ENCODE data around the gene MAP6.

MAP6 gene

GRCh38 chr11:75632450-75632849 lies 36.4 kb downstream of the MAP6 start:
- DNase-seq: no peak

DNA sequence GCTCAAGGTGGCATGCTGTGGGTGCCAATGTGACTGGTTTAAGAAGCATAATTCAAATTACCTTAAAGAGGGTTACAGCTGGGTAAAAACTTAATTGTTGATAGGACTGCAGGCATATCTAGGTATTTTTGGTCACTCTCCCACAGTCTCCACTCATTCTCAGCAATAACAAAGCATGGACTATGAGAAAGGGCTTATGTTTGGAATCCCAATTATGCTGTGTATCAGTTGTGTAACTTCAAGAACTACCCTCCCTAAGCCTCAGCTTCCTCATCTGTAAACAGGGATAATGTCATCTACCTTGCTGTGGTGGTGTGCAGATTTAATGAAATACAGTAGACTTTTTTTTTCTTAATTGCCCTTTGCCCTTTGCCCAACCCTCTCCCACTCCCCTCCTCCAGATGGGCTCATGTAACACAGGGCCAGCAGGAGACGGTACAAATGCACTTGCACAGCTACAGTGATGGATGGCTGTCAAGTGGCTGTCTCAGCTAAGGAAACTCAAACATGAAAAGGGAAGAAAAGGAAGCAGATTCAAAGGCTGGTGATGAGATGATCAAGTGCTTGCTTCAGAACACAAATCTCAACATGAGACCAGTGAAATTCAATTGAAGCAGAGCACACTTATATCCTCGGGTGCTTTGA lies 37.6 kb downstream of the MAP6 start:
- no peak for DNase-seq

DNA sequence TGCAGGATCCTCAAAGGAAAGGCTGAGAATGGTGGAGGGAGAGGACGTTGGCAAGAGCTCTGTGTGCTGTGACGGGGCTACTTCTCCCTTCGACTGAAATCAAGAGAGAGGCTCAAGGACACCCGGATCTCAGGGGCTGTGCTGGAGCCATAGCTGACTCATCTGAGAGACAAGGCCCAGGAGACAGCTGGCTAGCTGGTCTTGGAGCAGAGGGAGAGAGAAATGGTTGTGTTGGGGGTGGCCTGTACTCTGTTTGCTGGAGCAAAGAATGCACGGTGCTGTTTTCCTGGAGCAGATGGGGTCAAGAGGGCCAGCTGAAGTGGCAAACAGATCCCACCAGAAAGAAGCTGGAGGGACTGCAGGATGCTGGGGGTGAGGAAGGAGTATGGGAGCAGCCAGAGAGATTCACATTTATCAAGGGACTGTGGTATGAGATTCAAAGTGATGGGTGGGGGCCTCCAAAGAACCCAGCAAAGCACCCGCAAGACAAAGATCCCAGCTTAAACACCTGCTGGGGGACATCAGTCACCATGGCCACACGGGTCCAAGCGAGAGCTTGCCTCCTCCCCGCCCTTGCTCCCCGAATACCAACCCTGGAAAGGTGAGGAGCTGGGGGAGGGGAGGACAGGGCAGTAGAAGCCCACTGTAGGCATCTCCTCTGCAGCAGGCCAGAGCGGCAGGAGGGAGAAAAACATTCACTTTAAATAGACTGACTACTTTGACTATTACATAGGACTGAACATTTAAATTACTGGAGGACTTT lies 40.8 kb downstream of the MAP6 start:
- DNase-seq: no peak

DNA sequence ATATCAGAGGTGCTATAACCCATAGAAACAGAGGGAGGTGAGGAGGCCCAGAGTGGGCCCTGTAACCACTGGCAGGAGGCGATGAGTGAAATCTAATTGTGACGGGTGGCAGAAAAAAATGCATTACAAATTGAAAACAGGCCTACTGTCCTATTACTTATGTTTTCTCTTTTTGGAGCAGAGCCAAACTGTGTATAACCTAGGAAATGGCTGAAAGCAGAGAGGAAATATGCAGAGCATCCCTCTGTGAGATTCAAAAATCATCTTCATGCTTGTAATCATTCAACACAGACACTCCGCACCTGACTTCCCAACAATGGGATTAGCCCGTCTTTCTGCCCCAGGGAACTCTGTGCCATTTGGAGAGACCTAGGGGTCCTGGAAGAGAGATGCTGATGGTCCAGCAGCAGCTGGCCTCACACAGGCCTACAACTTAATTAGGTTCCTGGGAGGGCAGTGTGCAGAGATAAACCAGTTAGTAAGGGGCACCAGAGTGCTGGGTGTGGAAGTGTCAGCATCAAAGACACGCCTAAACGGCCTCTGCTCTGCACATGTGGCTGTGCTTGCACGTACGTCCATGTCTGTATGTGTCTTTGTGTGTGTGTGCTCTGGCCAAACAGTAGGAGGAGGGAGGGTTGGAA lies 41.8 kb downstream of the MAP6 start:
- no peak for DNase-seq

DNA sequence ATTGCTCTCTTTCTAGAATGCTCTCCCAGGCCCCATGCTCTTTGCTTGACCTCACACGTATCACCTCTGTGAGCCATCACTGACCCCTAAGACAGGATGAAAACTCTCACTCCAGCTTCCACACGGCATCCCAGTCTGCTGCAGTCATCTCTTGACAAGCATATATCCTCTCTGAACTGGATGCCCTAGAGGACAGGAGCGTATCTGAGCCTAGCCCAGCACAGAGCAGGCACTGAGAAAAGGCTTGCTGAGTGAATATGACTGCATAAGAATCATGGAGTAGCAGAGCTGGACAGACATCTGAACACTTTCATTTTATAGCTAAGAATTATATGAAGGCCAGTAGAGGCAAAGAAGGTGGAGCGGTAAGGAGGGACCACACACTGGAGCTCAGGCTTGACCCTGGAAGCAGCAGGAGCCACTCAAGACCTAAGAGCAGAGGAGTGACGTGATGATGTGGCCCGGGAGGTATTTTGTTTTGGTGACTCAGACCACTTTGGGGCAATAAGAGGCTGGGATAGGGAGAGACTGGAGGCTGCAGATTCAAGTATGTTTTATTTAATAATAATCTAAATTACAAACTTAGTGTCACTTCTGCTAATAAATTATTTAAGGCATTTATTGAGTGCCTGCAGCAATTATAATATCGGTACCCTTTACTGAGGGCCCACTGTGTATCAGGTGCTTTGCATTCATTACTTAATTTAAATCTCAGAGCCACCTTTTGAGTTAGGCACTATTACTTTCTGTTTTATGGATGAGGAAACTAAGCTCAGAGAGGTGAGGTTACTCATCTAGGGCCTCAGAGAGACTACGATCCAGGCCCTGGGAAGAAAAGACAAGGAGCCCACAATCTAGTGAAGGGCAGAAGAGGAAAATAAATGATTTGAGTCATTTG lies 42.6 kb downstream of the MAP6 start:
- no peak for DNase-seq

GRCh38 chr11:75625021-75625420 lies 43.8 kb downstream of the MAP6 start:
- DNase-seq: no peak

GRCh38 chr11:75616281-75616680 lies 52.6 kb downstream of the MAP6 start:
- no peak for DNase-seq

DNA sequence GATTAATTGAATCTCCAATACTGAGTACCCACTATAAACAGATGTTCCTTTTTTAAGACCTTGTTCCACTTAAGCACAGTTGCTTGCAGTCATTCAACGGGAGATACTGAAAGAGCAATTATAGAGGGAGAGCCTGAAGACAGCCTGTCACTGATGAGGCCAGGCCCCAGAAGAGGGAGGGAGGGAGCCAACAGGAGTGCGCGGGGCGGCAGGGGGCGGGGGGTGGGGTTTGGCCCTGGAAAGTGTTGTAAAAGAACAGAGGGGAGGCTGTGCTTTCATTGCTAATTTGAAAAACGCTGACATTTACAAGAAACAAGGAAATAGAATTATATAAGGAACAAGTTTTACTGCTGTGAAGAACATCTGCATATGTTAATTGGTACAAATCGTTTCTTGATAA lies 53.1 kb downstream of the MAP6 start:
- DNase-seq: no peak

DNA sequence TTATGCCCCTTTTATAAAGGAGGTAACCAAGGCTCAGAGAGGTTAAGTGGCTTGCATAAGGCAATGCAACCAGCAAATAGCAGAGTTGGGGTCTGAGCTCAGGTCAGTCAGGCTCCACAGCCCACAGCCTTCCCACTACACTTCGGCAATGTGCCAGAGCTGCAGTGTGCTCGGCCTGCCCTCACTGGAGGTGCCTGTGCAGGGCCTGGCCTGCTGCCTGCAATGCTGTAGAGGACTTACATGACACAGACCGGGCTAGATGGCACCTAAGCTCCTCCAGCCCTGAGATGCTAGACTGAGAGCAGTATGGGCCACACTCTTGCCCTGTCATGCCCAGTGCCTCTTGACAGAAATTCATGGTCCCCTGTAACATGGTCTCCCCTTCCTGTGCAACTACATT lies 57.0 kb downstream of the MAP6 start:
- no peak for DNase-seq

DNA sequence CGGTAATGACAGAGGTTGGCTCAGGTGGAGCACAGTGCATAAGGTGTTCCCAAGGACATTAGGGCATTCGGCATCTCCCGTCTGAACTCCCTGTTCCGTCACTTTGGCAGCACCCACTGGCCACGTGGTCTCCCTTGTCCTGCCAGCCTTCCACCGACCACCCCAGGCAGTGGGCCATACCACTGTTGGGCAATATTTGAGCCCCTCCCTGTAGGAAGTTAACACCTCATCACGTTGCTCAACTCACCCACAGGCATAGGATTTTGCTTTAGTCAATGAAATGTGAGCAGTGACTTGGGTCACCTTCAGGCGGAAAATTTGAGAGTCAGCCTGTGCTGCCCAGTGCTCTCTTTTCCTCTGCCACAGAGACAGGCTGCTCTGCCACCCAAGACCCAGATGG lies 62.7 kb downstream of the MAP6 start:
- DNase-seq: no peak

GRCh38 chr11:75603791-75604736 lies 64.8 kb downstream of the MAP6 start:
- DNase-seq: no peak

DNA sequence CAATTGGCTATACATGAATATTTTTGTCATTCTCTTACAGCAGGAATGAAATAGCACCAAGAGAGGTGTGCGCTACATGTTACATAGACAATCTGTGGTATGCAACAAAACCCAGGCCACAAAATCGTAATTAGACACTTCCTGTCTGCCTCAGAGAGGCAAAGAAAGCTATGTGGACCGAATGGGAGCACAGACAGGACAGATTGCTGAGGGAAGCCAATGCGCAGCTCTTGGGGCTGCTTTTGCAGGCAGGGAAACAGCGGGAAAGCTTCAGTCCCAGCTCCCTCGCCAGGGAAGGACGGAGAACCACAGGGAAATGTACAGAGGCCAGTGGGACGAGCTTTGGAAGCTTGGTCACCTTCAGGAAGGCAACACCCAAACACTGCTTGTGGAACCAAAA lies 65.9 kb downstream of the MAP6 start:
- no peak for DNase-seq

DNA sequence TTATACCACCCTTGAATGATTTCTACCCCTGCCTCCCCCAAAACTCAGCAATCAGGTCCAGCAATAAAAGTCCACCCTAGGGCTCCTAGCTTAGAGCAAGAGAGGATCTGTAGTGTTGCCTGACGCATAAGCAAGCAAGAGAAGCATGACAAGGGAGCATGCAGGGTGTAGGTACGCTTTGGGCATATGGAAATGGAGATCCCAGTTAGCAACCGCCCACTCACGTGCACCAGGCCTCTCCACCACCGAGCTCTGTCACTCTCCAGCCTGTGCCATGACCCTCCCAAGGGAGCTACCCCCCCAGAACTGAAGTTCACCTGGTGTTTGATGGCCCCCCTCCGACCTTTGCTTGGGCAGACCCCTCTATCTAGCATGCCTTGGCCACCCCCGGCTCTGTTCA lies 67.3 kb downstream of the MAP6 start:
- no peak for DNase-seq

DNA sequence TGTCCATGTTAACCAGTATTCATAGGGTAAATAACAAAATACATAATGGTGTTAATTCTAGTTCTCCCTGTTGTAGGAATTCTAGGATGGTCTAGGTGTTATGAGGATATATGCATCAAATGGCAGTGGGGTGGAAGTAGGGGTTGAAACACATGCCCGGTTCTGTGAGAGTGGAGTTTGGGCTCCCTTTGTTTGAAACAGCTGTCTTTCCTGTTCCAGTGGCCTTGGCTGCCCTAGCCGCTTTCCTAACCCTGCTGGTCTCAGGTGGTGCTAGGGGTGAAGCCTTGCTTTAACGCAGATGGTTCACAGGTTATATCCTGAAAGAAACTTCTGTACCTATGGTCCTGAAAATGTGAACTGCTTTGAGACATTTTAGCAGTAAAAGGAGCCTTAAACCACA lies 68.5 kb downstream of the MAP6 start:
- no peak for DNase-seq

DNA sequence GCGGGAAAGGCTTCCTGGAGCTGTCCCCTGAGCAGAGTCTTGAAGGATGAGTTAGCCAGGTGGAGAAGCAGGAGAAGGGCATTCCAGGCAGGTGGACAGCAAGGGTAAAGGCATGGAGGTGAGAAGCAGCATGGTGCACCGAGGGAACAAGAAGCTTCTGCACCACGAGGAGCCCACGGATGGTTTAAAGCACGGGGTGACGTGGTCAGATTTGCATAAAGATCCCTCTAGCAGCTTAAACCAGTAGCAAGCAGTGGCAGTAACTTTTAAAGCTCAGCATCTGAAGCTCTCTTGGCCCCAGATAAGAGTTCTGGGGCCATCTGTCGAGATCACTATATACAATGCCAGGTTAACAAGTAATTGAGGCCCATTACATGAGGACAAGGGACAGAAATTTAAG lies 69.9 kb downstream of the MAP6 start:
- DNase-seq: no peak

GRCh38 chr11:75598264-75598663 lies 70.6 kb downstream of the MAP6 start:
- DNase-seq: no peak

DNA sequence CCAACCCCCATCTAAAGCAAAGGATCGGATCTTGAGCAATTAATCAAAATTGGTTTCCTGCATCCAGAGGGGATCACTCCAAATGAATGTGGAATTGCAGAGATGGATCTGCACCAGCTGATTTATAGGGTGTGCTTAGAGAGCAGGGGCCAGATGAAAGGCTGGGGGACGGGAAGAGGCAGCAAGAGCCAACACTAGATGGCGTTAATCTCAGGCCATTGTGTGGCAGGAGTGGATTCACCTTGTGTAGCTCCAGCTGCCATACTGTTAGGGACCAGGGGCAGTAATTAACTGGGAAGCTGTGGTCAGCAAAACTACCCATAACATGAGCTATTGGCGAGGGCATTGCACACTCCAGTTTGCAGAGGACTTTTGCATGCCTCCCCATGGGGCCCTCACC lies 71.2 kb downstream of the MAP6 start:
- DNase-seq: no peak

GRCh38 chr11:75596914-75597313 lies 71.9 kb downstream of the MAP6 start:
- DNase-seq: no peak

GRCh38 chr11:75595429-75595828 lies 73.4 kb downstream of the MAP6 start:
- DNase-seq: no peak

DNA sequence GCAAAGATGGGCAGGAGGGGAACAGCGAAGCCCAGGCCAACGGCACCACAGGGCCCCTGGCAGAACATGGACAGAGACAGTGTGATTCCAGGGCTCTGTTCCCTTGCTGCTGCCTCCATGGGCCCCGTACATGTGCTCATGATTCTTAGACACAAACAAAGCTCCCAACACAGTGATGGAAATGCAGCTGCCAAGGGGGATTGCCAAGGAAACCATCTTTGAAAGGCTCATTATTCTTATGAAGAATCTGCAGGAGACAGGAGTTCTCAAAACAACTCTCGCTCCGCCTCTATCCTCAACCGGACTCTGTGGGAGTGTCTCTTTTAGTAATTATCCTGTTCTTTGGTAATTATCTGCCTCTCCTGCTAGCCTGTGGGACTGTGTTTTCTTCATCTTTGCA lies 74.6 kb downstream of the MAP6 start:
- no peak for DNase-seq

DNA sequence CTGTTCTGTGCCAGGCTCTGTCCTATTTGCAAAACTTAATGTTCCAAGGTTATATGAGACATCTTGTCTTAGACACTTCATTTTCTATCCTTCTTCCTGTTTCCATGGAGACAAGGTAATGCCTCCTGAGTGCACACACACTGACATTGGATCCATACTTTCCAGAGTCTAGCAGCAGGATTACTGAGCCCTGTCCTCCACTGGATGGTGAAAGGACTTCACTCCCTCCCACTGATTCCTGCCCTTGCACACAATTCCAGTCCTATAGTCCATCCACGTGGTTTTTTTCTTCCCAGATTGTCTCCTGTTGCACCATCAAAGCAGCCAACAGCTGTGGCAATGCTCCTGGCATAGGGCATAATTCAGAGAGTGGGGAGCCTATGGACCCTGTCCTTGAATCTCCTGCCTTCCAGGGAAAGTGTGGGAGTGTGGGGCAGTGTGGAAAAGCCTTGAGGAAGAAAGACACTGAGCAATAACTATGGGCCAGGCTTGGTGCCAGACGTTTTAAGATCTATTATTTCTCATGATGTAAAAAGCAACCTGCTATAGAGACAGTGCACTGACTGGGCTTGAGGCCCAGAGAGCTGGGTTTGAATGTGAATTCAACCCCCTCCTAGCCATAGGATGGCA lies 75.4 kb downstream of the MAP6 start:
- DNase-seq: no peak
